SK-N-SH treated with all-trans-retinoic acid at 6 μM for 48 hours (cell line): Measurements from ENCODE around the gene ARHGDIG.
"Not testable (repeated sequence)": the region's sequence is repeated elsewhere in the genome, so short reads cannot be mapped to it uniquely, and the experiment has no call there.

ENCODE experiments used
- RARB ChIP-seq: fragments of 250-450 bp; sonication (Bioruptor Pico); IDR thresholded peaks from 2 replicates; pipeline ENCODE4 v1.8.0; 2021; ENCODE audit warnings: mild to moderate bottlenecking, moderate library complexity
- ZFP30 ChIP-seq: fragments of 450-650 bp; formaldehyde crosslinking; IDR thresholded peaks from 2 replicates; pipeline ENCODE4 v1.5.0; 2022; ENCODE audit warnings: mild to moderate bottlenecking, moderate library complexity

DNA sequence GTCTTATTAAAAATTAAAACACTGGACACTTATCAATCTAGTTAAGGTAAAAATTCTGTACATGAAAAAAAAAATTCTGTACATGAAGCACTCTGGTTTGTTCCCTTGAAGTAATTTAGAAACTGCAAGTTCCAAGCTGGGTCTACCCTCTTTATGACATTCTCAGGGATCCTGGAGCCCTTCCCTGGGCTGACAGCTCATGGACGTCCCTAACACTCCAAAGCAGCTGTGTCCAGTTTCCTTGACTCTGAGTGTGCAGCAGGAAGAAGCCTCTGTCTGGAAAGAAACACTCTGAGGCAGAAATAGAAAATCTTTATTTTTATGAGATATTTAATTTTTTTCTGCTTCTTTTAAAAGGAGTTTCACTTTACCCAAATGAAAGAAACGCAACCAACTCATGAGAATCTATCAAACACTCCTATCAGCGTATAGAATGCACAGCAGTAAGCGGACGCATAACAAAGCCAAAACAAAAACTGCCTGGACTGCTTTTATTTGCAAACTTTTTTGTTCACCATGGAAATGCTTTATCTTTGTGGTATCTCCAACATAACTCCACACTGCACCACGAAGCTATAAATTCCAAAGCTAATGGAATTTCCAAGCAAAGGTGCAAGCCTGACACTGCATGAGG is 50.9 kb downstream of the ARHGDIG start:
- not testable (repeated sequence) for TF ChIP-seq ZFP30, RARB (CRISPR knock-in tag)
